Measurements from ENCODE around the gene RNH1.

GRCh38 chr11:532527-532985, 25.5 kb upstream of the RNH1 start:
- no peak for TF ChIP-seq POLR2A (IDR thresholded peaks at IDR 0.05; ENCODE audit: low read length)
- no peak for TF ChIP-seq GATA1 (IDR thresholded peaks at IDR 0.05; ENCODE audit: low read depth, low read length)

Measured in erythroblast (primary cell).